ENCODE data around the gene SNX21.
A peak's percentile ranks its signal among the peaks of the same experiment; 100 is the strongest.
"Not testable (repeated sequence)": the region's sequence is repeated elsewhere in the genome, so short reads cannot be mapped to it uniquely, and the experiment has no call there.

The SNX21 gene

DNA sequence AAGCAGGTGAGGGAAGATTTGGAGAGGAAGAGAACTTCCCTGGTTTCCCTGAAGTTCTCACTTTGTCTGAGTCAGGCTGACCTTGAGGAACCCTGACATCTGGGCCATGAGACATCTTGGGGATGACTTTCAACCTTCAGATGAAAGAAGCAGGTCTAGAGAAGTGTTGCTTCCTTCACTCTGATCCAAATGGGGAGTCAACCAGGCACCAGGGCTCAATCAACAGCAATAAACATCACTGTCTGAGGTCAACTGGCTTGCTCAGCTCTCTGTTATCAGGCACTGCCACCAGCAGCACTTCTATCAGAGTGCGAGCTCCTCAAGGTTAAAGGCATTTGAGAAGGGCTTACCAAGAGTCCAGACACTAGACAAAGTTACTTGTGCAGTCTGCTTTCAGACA lies 17.3 kb downstream of the SNX21 start:
- no peak for DNase-seq (ENCODE audit: low read depth)

DNA sequence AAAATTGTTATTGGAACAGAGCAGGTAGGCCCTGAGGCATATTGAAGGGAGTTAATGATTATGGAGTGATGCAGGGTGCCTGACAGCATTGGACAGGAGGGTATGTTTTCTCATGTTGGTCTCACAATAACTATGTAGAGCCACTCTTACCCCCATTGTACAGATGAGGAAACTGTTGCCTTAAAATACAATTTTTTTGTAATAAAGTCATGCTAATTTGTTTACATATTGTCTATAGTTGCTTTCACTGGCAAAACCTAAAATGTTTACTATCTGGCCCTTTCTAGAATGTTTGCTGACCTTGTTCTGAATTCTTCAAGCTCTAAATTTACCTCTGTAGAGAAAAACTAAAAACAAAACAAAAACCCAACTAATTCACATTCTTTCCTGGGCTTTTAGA lies 17.9 kb downstream of the SNX21 start:
- no peak for DNase-seq (ENCODE audit: low read depth)

DNA sequence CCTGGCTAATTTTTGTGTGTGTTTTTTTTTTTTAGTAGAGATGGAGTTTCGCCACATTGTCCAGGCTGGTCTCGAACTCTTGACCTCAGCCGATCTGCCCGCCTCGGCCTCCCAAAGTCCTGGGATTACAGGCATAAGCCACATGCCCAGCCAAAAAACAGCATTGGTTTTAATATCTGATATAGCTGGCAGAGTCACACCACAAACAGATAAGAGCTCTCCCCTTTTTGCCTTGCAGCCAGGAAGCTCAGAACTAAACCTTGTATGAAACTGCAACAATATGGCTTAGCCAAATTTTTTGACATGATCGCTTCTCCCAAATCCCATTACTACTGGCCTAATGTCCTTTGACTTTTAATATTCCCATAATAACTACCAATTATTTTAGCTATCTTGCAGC lies 18.7 kb downstream of the SNX21 start:
- no peak for DNase-seq (ENCODE audit: low read depth)

DNA sequence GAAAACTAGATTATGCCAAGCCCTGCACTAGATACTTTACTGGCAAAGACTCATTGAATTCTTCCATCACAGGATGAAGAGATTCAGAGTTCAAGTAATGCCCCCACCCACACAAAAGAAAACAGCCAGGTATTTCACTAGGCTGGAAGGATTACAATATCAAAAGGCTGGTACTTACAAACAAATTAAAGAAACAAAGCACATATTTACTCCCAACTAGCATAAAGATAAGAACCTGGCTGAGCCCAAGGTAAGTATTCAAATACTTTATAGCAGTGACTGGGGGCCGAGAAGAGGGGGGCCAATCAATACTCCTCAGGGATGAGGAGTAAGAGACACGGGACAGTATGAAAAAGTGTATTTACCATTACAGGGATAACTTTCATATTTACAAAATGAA lies 19.9 kb downstream of the SNX21 start:
- DNase-seq (ENCODE audit: low read depth), result no peak

DNA sequence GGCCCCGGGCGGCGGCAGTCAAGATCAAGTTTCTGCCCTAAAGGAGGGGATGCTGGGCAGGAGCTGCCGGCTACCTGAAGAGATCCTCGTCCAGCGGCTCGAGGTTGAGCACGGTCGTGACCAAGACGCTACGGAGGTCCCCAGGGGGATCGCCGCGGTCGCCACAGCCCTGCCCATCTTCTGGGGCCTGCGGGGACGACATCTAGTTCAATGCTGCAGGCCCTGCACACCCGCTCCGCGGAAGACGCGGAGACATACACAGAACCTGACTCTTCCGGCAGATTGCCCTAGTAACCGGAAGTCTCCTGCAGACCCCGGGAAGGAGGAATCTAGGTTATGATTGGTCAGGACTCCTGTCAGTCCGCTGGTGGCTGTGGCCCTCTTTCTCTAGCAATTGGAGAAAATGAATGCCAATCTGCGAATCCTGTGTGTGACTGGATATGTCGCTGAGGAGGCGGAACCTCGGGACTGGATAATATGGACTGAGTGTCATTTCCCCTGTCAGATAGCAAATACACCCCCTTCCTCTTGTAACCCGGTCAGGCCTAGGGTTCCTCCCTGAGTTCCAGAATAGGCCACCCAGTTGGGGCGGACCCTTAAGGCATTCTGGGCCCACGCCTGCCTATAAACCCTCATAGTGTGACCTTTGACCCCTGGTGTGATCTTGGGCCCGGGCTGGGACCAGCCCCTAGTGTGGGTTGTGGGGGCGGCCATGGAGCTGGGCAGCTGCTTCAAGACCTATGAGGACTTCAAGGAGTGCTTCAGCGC lies 23.7 kb downstream of the SNX21 start, which contains the start of the genes ACOT8 and ZSWIM3:
Gene ACOT8 (minus strand): TSS at position 279 of the 768 bp plus-strand sequence. CDS start 77 bp downstream, at position 202.
Gene ZSWIM3 (plus strand): TSS at position 501 of the 768 bp plus-strand sequence. CDS start 212 bp downstream, at position 713.
- DNase-seq (ENCODE audit: low read depth), result peak; percentile 52

DNA sequence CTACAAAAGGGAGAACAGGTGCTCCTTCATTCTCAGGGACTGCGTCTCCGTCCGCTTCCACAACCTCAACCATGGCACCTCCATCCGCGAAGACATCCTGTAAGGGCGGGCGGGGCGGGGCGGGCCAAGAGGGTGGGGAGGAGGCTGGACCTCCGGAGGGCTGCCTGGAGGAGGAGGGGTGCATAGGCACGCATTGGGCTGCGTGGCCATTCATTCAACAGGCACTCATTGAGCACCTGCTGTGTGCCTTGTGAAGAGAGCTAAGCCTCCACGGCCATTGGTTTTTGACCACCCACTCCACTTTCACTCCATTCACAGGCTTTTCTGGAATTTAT lies 24.2 kb downstream of the SNX21 start:
- no peak for DNase-seq (ENCODE audit: low read depth)

DNA sequence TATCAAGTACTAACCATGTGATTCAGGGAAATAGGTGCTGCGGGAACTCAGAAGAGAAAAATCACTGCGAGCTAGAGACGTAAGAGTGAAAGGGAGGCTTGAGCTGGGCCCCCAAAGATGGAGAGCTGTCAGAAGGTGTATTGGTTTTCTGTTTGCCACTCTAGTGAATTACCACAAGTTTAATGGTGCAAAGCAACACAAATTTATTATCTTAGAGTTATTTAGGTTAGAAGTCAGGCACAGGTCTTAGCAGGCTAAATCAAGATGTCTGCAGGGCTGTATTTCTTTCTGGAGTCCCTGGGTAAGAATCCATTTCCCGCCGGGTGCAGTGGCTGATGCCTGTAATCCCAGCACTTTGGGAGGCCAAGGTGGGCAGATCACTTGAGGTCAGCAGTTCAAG lies 26.3 kb downstream of the SNX21 start:
- no peak for DNase-seq (ENCODE audit: low read depth)

DNA sequence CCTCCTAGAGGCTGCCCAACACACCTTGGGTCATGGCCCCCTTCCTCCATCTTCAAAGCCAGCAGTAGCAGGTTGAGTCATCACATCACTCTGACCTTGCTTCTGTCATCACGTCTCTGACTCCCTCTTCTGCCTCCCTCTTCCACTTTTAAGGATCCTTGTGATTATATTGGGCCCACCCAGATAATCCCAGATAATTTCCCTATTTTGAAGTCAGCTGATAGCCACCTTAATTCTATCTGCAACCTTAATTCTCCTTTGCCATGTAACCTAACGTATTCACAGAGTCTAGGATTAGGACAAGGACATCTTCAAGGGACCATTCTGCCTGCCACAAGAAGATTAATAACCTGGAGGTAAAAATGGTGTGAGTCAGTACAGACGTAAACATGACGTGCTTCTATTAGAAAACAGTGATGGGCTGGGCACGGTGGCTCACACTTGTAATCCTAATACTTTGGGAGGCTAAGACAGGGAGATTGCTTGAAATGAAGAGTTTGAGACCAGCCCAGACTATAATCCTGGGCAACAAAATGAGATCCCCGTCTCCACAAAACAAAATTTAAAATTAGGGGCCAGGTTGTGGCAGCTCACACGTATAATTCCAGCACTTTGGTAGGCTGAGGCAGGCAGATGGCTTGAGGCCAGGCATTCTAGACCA lies 27.1 kb downstream of the SNX21 start:
- no peak for DNase-seq (ENCODE audit: low read depth)

DNA sequence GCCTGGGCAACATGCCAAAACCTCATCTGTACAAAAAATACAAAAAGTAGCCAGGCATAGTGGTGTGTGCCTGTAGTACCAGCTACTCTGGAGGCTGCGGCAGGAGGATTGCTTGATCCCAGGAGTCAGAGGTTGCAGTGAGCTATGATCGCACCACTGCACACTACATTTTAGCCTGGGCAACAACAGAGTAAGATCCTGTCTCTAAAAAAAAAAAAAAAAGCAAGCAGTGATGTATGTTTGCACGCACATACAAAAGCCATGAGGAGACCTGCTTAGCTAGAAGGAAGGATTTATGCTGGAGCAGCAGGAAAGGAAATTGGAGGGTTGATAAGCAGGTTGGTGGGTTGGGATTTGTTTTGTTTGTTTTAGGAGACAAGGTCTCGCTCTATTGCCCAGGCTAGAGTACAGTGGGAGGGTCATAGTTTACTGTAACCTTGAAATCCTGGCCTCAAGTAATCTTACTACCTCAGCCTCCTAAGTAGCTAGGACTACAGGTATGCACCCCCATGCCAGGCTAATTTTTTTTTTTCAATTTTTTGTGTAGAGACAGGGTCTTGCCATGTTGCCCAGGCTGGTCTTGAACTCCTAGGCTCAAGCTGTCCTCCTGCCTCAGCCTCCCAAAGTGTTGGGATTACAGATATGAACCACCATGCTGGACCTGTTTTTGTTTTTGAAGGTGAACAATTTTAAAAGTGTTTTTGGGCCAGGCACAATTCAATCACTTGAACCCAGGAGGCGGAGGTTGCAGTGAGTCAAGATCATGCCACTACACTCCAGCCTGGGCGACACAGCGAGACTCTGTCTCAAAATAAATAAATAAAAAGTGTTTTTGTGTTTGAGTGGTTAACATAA lies 27.8 kb downstream of the SNX21 start:
- DNase-seq (ENCODE audit: low read depth), result no peak

DNA sequence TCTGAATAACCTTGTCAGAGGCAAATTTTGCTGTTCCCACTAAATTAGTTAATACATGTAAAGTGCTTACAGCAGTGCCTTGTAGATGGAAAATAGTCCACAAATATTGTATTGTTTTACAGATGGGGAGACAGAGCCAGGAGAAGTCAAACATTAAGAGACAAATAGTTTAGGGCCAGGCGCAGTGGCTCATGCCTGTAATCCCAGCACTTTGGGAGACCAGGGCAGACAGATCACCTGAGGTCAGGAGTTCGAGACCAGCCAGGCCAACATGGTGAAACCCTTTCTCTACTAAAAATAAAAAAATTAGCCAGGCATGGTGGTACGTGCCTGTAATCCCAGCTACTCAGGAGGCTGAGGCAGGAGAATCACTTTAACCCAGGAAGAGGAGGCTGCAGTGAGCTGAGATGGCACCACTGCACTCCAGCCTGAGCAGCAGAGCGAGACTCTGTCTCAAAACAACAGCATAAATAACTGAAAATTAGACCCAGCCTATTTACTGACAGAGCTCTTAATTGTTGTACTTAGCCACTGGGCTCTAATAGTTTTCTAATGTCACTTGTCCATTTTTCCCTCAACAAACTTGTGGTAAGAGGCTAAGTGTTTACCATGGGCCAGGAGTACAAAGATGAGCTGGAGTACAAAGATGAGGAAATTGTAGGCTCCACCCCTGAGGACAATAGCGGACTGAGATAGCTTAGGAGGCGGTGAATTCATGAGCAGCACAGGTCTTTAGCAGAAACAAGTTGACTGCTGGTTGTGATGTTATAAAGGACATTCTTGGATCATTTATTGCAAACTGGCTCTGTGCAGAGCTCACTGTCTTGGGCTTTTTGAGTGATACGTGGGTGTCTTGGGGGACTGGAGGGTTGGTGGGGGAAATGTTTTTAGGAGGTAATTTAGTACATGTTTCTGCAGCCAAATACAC lies 30.2 kb downstream of the SNX21 start:
- DNase-seq (ENCODE audit: low read depth), result no peak

DNA sequence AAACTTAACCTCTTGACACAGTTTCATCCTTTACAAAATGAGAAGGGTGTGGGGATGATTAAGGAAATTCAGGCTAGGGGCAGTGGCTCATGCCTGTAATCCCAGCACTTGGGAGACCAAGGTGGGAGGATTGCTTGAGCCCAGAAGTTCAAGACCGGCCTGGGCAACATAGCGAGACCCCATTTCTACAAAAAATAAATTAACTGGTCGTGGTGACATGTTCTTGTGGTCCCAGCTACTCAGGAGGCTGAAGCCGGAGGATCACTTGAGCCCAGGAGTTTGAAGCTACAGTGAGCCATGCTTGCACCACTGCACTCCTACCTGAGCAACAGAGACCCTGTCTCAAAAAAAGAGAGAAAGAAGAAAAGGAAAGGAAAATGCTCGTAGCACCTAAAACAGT lies 32.9 kb downstream of the SNX21 start:
- no peak for DNase-seq (ENCODE audit: low read depth)

DNA sequence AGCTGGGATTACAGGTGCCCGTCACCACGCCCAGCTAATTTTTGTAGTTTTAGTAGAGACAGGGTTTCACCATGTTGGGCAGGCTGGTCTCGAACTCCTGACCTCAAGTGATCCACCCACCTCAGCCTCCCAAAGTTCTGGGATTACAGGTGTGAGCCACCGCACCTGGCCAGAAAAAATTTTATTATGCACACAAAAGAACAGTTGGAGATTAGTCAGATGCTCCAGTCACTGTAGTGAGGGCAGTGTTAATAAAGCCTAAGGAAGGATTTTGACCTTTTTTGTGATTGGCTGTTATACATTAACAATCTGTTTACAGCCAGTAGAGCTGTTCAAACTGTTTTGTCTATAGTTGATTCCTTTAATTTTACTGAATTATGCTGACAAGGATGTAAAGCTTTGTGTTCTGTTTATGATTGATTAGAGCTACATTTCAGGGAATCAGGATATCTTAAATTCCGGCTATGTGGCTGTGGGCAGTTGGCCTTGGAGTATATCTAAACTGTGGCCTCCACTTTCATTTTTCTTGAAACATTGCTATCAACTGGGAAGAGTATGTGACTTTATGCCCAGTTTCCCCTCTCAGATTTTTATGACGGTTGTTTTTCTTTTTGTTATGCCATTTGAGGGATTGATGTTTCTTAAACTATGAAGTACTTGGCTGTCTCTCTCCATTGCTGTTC lies 33.7 kb downstream of the SNX21 start:
- DNase-seq (ENCODE audit: low read depth), result no peak

DNA sequence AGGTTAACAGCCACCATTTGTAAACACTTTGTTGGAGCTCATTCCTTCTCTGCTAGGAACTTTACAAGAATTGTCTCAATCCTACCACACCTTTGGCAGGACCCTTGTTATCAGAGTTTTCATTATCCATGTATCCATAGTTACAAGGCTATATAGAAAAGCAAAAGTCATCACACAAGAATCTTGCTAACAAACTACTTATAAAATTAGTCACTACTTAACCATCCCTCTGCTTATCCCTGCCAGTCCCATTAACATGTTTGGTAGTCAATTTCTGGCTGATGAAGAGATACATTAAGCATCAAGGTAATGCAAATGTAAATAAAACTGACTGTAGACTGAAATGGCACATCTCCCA lies 34.2 kb downstream of the SNX21 start:
- no peak for DNase-seq (ENCODE audit: low read depth)

DNA sequence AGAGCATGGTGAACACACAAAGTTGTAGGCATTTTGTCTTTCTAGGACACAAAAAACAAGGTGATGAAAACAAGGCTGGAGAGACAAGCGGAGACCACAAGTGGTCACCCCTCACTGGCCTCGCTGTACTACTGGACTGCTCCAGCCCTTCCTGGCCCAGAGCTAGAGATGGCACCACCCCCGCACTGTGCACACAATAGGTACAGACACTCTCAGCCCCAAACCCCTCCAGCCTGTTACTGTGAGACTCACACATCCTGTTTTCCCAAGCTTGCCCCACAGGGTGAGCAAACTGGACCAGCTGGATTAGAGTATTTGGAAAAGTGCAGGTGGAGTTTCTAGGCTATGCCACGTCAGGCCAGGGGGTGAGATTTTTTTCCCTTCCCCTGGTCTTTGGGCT lies 39.0 kb downstream of the SNX21 start:
- DNase-seq (ENCODE audit: low read depth), result no peak

DNA sequence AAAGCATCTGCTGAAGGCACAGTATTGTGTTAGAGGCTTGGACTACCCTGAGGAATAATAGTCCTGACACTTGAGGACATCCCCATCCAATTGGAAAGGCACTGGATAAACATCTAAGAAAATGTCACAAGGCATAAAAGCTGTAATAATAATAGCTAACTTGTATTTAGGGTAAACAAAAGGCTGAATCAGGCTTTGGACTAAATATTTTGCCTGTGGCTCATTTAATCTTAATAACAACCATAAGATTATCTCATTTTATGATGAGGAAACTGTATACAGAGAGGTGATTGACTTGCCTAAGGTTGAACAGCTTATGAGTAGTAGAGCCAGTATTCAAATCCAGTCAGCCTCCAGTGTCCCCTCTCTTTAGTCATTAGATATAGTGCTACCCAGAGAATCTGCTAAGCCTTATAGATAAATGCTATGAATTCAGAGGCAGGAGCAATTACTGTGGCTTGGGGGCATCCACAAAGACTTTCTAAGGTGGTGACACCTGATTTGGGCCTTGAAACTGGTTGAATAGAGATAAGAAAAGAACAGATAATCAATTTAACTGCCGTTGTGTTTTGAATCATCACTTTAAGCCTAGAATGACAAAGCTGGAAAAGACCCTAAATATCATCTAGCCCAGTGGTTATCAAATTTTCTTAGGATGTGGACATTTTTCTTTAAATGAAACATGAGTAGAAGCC lies 40.0 kb downstream of the SNX21 start:
- no peak for DNase-seq (ENCODE audit: low read depth)

DNA sequence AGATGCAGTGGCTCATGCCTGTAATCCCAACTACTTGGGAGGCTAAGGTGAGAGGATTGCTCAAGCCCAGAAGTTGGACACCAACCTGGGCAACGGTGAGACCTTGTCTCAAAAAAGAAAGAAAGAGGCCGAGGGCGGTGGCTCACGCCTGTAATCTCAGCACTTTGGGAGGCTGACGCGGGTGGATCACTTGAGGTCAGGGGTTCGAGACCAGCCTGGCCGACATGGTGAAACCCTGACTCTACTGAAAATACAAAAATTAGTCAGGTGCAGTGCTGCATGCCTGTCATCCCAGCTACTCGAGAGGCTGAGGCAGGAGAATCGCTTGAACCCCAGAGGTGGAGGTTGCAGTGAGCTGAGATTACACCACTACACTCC lies 40.5 kb downstream of the SNX21 start:
- DNase-seq (ENCODE audit: low read depth), result not testable (repeated sequence)

DNA sequence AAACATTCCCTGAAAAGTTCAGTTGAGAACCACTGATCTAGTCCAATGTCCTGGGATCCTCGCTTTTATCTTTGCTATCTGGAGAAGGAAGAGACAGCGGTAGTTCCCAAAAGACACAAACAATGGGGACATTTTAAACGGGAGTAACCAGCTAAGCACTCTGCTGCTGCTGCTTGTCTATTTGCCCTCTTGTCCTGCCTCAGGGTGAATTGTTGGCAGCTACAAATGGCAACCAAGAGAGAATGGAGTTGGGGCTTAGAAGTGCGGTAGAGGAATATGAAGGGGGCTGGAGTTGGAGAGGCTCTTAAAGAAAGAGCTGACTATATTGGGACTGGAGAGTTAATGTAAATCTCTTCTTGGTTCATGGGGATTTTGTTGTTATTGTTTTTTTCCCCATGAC lies 41.0 kb downstream of the SNX21 start:
- DNase-seq (ENCODE audit: low read depth), result no peak

DNA sequence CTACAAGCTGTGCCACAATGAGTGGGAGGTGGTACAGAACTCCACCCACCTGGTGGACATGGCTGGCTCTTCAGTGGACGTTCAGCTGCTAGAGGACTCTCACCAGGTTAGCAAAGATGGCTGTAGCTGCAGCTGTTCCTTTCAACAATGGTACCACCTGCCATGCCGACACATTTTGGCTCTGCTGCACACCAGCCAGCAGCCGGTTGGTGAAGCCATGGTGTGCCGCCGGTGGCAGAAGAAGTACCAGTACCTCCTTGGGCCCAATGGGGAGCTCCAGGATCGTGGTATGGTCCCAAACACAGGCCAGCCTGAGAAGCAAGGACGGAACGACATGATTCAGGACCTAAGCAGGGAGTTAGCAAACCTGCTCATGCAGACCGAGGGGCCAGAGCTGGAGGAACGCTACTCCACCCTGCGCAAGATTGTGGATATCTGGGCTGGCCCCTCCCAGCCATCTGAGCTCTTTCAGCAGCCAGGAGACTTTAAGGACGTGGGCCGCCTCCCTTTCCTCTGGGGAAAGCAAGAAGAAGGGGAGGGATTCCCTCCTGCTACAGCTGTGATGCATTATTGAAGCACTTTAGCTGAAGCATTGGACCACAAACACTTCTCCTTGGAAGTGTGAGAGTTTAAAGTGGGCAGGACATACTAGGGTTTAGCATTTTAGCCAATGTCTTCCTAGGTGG lies 44.6 kb downstream of the SNX21 start:
- DNase-seq (ENCODE audit: low read depth), result no peak

DNA sequence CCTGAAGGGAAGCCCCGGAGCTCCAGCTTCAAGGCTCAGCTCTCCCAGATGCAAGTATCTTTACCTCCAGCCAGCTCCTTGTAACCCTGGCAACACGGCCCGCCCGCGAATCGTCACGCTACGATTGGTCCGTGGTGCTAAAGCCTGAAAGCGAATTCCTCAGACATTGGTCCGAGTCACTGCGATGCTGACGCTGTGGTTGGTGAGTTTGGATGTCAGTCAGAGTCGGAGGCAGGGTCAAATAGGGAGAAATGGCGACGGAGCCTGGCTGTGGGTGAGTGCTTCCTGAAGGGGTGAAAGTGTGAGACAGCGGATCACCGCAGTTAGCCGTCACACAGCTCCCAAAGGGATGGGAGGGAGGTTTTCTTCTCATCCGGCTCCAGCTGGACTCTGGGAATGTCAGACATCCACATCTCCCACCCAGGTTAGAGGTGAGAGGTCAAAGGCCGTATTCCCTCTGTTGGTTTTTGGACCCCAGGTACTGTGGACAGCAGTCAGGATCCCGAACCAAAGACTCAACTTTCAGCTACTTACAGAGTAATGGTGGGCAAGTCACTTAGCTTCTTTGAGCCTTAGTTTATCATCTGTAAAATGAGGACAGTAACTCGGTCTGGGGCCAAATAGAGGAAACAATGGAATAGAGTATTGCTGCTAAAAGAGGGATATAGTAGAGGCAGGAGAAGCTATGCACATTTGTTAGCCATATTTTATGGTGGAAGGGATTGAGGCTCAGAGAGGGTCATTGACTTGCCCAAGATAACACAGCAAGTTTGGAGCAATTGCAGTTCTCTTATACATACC lies 47.6 kb downstream of the SNX21 start, which contains the start of gene ZSWIM1:
Gene ZSWIM1 (plus strand): TSS at position 240 of the 801 bp plus-strand sequence. CDS start 1,366 bp downstream, outside the sequence.
- peak; percentile 90 for DNase-seq (ENCODE audit: low read depth)
